ENCODE results near the gene NT5M. TPM values are rescaled to one million over a fixed set of nuclear protein-coding genes. Genes with fewer than 3 reads are reported as not detected.
"Not testable (repeated sequence)": the region's sequence is repeated elsewhere in the genome, so short reads cannot be mapped to it uniquely, and the experiment has no call there.

The NT5M gene
- total RNA-seq, 1 experiment from 2014 or later: 8.6 TPM

GRCh38 chr17:17297217-17297616 is 6.0 kb upstream of the NT5M start:
- CTCF ChIA-PET: no interaction called here

GRCh38 chr17:17298108-17298507 is 5.1 kb upstream of the NT5M start:
- no peaks in the 10 kb centered on the region for H3K36me3 ChIP-seq (ENCODE audit: low read depth, low read length)
- no peaks in the 10 kb centered on the region for H3K9me2 ChIP-seq (replicated peaks; ENCODE audit: low read length)
- TF ChIP-seq EZH2phosphoT487 (IDR thresholded peaks at IDR 0.05; ENCODE audit: borderline replicate concordance, low read length) (no peak), EZH2 (IDR thresholded peaks at IDR 0.05; ENCODE audit: low read length, unreplicated experiment) (no peak), CTCF (conservative IDR thresholded peaks at IDR 0.05; ENCODE audit: low read depth, low read length) (no peak)
- no peaks in the 10 kb centered on the region for H3K9me3 ChIP-seq (ENCODE audit: low read length)
- H3K27me3 ChIP-seq (ENCODE audit: low read length): no peaks in the 10 kb centered on the region
- ChIA-PET POLR2A (ENCODE audit: unreplicated experiment) (no interaction called here), CTCF (no interaction called here)
- no peaks in the 10 kb centered on the region for H3K79me2 ChIP-seq (ENCODE audit: low read length)
- H2AFZ ChIP-seq (ENCODE audit: low read length): no peak overlapping the region
- no peaks in the 10 kb centered on the region for H3F3A ChIP-seq (ENCODE audit: low read length, unreplicated experiment)
- no TSS peak for BruUV-seq (replicated peaks)
- intact Hi-C loops (cut with micrococcal nuclease): no loop called here
- H3K27ac ChIP-seq (ENCODE audit: low read length): no peak overlapping the region
- H4K20me1 ChIP-seq (ENCODE audit: low read length): no peaks in the 10 kb centered on the region
- no peak for ATAC-seq
- H3K4me3 ChIP-seq (ENCODE audit: low read length): no peak overlapping the region
- H3K9ac ChIP-seq (ENCODE audit: low read length): no peak overlapping the region
- H3K4me1 ChIP-seq (ENCODE audit: insufficient read depth, low read length): peaks cover 23% of the 10 kb centered on the region
- 0 out of 2 replicates have a peak overlapping the region, but pooled peaks have one; percentile 3 for H3K4me2 ChIP-seq (ENCODE audit: low read length)
- DNase-seq: peak; percentile 50

More at GRCh38 chr17:17297217-17297616, 6.0 kb upstream of the NT5M start:
- Histone ChIP-seq H3K27ac (ENCODE audit: low read length) (no peak overlapping the region), H3K9me2 (replicated peaks; ENCODE audit: low read length) (no peaks in the 10 kb centered on the region), H4K20me1 (ENCODE audit: low read length) (no peaks in the 10 kb centered on the region), H3K4me1 (ENCODE audit: insufficient read depth, low read length) (peaks cover 19% of the 10 kb centered on the region), H2AFZ (ENCODE audit: low read length) (no peak overlapping the region), H3K27me3 (ENCODE audit: low read length) (no peaks in the 10 kb centered on the region), H3K4me3 (ENCODE audit: low read length) (no peak overlapping the region), H3F3A (ENCODE audit: low read length, unreplicated experiment) (no peaks in the 10 kb centered on the region), H3K9me3 (ENCODE audit: low read length) (no peaks in the 10 kb centered on the region), H3K9ac (ENCODE audit: low read length) (no peak overlapping the region), H3K36me3 (ENCODE audit: low read depth, low read length) (no peaks in the 10 kb centered on the region), H3K4me2 (ENCODE audit: low read length) (peak overlapping the region; percentile 45), H3K79me2 (ENCODE audit: low read length) (no peaks in the 10 kb centered on the region)
- no peak for TF ChIP-seq CTCF (conservative IDR thresholded peaks at IDR 0.05; ENCODE audit: low read depth, low read length)
- TF ChIP-seq EZH2phosphoT487 (IDR thresholded peaks at IDR 0.05; ENCODE audit: borderline replicate concordance, low read length): no peak
- no peak for TF ChIP-seq EZH2 (IDR thresholded peaks at IDR 0.05; ENCODE audit: low read length, unreplicated experiment)
- BruUV-seq (replicated peaks): no TSS peak
- ATAC-seq (peak; percentile 95), DNase-seq (peak; percentile 84)
- POLR2A ChIA-PET (ENCODE audit: unreplicated experiment): no interaction called here
- intact Hi-C loops (cut with micrococcal nuclease): no loop called here

DNA sequence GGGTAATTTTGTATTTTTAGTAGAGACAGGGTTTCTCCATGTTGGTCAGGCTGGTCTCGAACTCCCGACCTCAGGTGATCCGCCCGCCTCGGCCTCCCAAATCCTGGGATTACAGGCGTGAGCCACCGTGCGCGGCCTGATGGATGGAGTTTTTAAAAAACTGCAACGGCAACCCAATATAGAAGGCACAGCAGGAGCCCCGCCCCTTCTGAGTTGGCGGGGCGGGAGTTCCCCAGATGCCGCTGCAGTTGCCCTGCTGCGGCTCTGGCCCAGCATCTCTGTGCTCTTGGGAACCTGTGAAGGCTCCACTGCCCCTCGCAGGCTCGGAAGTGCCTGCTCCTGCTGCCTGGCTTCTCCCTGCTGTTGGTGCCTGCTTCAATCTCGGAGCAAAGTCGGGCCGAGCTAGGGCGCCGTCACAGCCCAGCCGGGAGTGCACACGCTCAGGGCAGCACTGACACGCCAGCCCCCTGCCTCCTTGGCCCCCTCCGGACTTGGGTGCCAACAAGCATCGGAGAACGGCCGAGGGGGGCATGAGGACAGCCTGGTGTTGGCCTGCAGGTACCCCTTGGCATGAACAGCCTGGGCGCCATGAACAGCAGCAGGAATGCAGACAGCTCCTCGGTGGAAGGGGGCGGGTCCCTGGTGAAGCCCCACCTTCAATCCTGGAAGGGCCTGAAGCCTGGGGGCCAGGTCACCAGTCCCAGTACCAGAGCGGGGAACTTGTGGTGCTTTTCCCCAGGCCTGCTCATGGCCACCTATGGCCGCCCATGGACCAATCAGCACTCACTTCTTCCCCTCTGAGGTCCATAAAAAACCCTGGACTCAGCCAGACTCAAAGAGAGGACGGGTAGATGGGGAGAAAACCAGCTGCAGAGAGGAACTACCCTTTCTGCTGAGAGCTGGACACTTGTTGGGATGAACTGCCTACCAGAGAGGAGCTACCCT is 2.3 kb upstream of the NT5M start:
- H3K79me2 ChIP-seq (ENCODE audit: low read length): peaks cover 5% of the 10 kb centered on the region
- H2AFZ ChIP-seq (ENCODE audit: low read length): no peak overlapping the region
- no peak for TF ChIP-seq EZH2phosphoT487 (IDR thresholded peaks at IDR 0.05; ENCODE audit: borderline replicate concordance, low read length)
- no peak for TF ChIP-seq EZH2 (IDR thresholded peaks at IDR 0.05; ENCODE audit: low read length, unreplicated experiment)
- no peak for TF ChIP-seq CTCF (conservative IDR thresholded peaks at IDR 0.05; ENCODE audit: low read depth, low read length)
- no peak overlapping the region for H3K27ac ChIP-seq (ENCODE audit: low read length)
- no peaks in the 10 kb centered on the region for H3K9me2 ChIP-seq (replicated peaks; ENCODE audit: low read length)
- peaks cover 32% of the 10 kb centered on the region for H3K4me1 ChIP-seq (ENCODE audit: insufficient read depth, low read length)
- ChIA-PET CTCF (no interaction called here), POLR2A (ENCODE audit: unreplicated experiment) (no interaction called here)
- no peaks in the 10 kb centered on the region for H4K20me1 ChIP-seq (ENCODE audit: low read length)
- H3K4me2 ChIP-seq (ENCODE audit: low read length): no peak overlapping the region
- H3K4me3 ChIP-seq (ENCODE audit: low read length): no peak overlapping the region
- intact Hi-C loops (cut with micrococcal nuclease): no loop called here
- no peaks in the 10 kb centered on the region for H3K27me3 ChIP-seq (ENCODE audit: low read length)
- DNase-seq (no peak), ATAC-seq (no peak)
- H3K9me3 ChIP-seq (ENCODE audit: low read length): no peaks in the 10 kb centered on the region
- no peaks in the 10 kb centered on the region for H3K36me3 ChIP-seq (ENCODE audit: low read depth, low read length)
- H3K9ac ChIP-seq (ENCODE audit: low read length): no peak overlapping the region
- no peaks in the 10 kb centered on the region for H3F3A ChIP-seq (ENCODE audit: low read length, unreplicated experiment)
- no TSS peak for BruUV-seq (replicated peaks)

DNA sequence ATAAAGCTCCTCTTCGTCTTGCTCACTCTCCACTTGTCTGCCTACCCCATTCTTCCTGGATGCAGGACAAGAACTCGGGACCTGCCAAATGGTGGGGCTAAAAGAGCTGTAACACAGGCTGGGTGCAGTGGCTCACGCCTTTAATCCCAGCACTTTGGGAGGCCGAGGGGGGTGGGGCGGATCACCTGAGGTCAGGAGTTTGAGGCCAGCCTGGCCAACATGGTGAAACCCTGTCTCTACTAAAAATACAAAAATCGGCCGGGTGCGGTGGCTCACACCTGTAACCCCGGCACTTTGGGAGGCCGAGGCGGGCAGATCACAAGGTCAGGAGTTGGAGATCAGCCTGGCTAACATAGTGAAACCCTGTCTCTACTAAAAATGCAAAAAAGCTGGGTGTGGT is 1.5 kb upstream of the NT5M start:
- CTCF ChIA-PET; H3K4me2 ChIP-seq (ENCODE audit: low read length); BruUV-seq (replicated peaks): not testable (repeated sequence)

More for the DNA sequence above, 1.5 kb upstream of the NT5M start:
- H2AFZ ChIP-seq (ENCODE audit: low read length); H3F3A ChIP-seq (ENCODE audit: low read length, unreplicated experiment); H3K27me3 ChIP-seq (ENCODE audit: low read length); H3K9me3 ChIP-seq (ENCODE audit: low read length); intact Hi-C loops (cut with micrococcal nuclease); ATAC-seq; H3K4me3 ChIP-seq (ENCODE audit: low read length); H3K9ac ChIP-seq (ENCODE audit: low read length); H3K79me2 ChIP-seq (ENCODE audit: low read length); H4K20me1 ChIP-seq (ENCODE audit: low read length); H3K9me2 ChIP-seq (replicated peaks; ENCODE audit: low read length); POLR2A ChIA-PET (ENCODE audit: unreplicated experiment); H3K27ac ChIP-seq (ENCODE audit: low read length); H3K36me3 ChIP-seq (ENCODE audit: low read depth, low read length); DNase-seq: not testable (repeated sequence)
- peaks cover 31% of the 10 kb centered on the region for H3K4me1 ChIP-seq (ENCODE audit: insufficient read depth, low read length)
